Myocyte (in vitro differentiated cells): ENCODE results near the gene SPHK2. TPM values are rescaled to one million over a fixed set of nuclear protein-coding genes. Genes with fewer than 3 reads are reported as not detected.

Experiments
- DNase-seq: peaks from one replicate; pipeline ENCODE4 v3.0.0-alpha.2; 2012; ENCODE audit warnings: low read depth
- total RNA-seq: library from RNA; depleted of rRNA; stranded (reverse); fragments of >200 nt; gene quantifications from 2 replicates; pipeline ENCODE4 v1.2.3, GENCODE V29; 2014

SPHK2 gene
- total RNA-seq, 1 donor from 2014 or later = 11.0 TPM

DNA sequence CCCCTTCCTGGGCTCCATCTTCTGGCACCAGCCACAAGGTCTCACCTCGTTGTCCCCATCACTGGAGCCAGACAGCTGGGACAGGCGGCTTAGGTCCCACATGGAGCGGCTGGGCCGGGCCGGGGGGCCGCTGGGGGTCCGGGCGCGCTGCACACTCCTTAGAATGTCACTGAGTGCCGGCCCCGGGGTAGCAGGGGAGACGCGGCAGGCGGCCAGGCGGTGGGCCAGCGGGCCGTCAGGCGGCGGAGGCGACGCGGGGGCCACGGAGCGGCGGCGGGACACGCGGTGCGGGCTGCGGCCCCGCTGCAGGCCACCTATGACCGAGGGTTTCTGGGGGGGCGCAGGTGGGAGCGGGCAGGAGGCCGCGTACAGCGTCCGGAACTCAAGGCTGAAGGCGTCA, 15.9 kb upstream of the SPHK2 start:
- no peak for DNase-seq

DNA sequence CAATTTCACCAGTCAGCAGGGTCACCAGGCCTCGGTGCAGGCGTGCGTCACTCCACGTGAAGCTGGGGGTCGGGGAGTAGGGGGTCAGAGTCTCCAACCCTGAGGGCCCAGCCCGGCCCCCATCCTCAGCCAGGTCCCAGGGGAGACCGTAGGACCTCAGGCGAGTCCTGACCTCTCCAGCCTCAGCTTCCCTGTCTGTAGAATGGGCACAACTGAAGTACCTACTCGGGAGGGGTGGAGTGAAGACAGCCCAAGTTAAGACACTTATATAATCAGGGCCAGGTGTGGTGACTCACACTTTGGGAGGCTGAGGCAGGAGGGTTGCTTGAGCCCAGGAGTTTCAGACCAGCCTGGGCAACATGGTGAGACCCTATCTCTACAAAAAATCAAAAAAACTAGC, 15.5 kb upstream of the SPHK2 start:
- DNase-seq = no peak

DNA sequence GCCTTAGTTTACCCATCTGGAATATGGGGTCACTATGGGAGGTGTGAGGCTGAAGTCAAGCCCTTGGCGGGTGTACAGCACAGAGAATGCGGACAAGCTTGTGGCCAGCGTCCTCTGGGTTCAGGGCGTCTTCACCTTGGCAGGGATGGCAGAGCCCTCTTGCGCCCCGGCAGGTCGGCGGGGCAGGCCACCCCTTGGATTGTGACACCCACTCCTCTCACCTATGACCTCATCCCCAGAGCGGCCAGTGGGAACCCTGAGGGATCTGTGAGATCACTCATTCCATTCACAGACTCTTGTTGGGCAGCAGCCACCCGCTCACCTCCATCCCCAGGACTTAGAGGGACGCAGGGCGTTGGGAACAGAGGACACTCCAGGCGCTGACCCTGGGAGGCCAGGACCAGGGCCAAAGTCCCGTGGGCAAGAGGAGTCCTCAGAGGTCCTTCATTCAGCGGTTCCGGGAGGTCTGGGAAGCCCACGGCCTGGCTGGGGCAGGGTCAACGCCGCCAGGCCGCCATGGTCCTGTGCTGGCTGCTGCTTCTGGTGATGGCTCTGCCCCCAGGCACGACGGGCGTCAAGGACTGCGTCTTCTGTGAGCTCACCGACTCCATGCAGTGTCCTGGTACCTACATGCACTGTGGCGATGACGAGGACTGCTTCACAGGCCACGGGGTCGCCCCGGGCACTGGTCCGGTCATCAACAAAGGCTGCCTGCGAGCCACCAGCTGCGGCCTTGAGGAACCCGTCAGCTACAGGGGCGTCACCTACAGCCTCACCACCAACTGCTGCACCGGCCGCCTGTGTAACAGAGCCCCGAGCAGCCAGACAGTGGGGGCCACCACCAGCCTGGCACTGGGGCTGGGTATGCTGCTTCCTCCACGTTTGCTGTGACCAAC, 12.6 kb upstream of the SPHK2 start, which contains the start of gene SPACA4:
Gene SPACA4 (plus strand): TSS at position 280 of the 896 bp plus-strand sequence. CDS start 237 bp downstream, at position 517.
- no peak for DNase-seq

DNA sequence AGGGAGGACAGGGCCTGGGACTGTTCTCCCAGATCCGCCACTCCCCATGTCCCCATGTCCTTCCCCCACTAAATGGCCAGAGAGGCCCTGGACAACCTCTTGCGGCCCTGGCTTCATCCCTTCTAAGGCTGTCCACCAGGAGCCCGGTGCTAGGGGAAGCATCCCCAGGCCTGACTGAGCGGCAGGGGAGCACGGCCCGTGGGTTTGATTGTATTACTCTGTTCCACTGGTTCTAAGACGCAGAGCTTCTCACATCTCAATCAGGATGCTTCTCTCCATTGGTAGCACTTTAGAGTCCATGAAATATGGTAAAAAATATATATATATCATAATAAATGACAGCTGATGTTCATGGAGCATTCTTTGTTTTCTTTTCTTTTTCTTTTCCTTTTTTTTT, 11.9 kb upstream of the SPHK2 start:
- no peak for DNase-seq

DNA sequence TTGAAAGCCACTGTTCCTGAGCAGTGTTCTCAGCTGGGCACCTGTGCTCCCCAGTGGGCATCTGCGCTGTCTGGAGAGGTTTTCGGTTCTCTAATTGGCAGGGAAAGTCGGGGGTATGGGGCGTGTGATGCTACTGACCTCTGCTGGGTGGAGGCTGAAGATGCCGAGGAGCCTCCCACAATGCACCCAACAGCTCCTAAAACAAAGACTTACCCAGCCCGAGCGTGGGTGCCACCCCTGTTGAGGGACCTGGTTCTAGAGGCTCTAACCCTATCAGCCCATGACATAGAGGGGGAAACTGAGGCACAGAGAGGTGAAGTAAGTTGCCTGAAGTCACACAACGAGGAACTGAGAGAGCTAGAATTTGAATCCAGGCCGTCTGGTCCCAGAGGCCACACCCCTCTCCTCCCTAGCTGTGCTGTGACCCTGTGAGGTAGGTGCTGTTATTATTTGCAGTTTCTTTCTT, 10.5 kb upstream of the SPHK2 start:
- peak; percentile 32 for DNase-seq

DNA sequence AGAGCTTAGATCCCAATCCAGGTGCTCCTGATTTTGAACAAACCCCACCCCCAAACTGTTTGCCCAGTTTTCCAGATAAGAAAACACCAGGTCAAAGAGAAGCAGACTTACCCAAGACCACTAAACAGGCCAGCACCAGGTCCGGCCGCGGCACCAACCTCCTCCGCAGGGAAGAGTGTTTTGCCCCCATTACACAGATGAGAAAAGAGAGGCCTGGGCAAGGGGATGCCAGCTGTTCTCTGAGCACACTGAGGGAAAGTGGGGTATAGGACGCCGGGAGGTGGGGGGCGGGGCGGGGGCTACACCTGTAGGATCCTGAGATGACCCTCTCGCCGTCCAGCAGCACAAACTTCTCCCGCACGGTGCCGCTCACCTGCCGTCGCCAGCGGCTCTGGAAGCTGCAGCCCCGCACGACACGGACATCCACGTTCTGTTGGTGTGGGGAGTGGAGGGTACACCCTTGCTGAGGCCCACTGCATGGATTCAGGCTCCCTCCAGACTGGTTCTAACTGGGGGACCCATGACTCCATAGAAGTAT, 9.7 kb upstream of the SPHK2 start:
- no peak for DNase-seq

DNA sequence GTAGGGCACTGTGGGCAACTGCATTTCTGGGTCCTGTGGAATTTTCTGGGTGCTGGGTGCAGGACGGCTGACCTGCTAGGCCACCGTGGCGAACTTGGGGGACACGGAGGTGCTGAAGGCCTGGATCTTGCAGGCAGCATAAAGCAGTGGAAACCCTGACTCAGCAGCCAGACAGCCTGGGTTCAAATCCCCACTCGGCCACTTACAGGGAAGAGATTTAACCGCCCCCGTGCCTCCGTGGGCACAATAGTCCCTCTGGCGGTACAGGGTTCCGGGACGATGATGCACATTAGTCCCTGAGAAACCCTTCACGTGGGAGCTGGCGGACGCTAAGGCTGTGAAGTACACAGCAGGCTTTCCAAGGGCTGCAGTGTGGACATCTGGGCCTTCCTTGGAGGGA, 7.4 kb upstream of the SPHK2 start:
- DNase-seq = no peak

DNA sequence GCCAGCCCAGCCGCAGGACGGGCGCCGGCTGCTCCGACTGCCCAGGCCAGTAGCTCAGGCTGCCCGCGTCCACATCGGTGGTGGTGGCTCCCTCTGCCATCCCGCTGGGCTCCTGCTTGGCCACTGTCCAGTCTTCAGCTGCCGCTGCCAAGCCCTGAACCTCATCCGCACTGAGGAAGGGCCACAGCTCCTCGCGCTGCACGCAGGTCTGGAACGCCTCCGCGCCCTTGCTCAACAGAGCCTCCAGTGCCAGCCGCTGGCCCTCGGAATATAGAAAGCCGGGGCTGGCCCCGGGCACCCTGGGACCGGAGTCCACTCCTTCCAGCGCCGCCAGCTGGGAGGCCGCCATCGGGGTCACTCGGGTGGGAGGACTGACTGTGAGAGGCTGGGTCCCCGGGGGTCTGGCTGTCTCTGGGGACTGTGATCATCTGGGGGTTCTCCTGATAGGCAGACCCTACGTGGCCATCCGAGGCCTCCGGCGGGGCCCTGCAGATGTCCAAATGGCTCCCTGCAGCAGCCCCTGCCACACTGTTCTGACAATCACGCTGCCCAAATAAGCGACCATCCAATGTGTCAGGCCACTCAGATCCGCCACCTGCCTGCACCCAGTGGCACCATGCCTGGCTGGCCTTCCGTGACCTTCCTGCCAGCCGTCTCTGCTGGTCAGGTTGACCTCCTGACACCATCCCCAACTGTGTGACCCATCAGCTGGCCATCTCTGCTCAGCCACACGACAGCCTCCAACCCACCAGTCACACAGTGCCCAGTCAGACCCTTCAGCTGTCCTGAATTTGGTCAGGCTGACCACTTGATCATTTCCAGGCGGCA, 6.1 kb upstream of the SPHK2 start:
- DNase-seq = peak; percentile 98

DNA sequence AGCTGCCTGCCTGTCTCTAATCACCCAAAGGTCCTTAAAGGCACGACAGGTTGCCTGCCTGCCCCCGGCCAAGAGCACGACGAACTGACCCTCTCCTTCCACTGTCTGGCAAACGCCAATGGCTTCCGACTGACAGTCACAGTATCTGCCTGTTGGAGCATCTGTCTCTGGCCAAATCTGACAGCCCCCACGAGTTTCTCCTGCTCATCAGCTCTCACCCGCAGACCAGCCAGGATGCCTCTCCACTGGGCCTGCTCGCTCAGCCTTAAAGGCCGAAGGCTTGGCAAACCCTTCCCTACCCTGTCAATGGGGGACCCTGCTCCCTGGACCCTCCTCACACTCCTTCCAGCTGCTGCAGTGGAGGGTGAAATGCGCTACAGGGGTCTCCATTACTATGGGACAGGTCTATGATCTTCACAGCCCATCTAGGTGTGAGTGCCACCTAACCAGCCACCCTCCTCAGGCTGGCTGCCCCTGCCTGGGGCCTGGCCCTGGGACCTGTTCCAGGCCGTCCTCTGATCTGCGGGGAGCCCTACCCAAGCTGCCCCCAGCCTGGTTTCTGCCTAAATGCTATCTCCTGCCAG, 5.4 kb upstream of the SPHK2 start:
- no peak for DNase-seq

DNA sequence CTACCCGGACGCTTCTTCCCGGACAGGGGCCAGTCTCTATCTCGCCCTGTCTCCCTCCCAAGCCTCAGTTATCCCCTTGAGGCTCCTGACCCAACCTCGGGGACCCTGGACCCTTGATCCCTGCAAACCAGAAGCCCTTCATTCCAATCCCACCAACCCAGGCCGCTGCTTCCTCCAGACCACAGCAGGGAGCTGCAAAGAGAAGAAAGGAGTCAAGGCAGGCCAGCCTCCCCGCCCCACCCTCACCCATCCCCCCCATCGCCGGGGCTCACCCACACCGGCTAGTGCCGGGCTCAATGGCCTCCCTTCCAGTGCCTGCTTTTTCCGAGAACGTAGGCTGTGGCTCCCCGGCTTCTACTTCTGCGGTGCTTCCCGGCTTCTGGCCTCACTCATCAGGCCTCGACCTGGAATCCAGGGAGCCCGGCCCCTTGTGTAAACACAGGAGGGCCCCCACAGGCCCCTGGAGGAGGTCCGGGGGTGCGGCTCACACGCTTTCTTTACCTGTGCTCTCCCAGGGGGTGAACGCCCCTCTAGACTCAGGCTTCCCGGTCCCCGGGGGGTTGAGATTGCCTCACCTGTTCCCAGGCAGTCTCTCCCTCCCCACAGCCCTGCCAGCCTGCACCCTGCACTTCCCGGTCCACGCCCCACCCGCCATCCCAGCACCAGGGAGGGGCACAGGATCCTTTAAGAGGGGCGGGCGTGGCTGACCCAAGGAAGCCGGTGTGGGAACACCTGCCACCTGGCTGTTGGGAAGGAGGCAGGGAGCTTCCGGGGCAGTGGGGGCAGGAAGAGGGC, 4.7 kb upstream of the SPHK2 start, which contains the start of gene FAM83E:
Gene FAM83E (minus strand): TSS at position 641 of the 795 bp plus-strand sequence. CDS start 1,704 bp downstream, outside the sequence.
- peak; percentile 62 for DNase-seq

DNA sequence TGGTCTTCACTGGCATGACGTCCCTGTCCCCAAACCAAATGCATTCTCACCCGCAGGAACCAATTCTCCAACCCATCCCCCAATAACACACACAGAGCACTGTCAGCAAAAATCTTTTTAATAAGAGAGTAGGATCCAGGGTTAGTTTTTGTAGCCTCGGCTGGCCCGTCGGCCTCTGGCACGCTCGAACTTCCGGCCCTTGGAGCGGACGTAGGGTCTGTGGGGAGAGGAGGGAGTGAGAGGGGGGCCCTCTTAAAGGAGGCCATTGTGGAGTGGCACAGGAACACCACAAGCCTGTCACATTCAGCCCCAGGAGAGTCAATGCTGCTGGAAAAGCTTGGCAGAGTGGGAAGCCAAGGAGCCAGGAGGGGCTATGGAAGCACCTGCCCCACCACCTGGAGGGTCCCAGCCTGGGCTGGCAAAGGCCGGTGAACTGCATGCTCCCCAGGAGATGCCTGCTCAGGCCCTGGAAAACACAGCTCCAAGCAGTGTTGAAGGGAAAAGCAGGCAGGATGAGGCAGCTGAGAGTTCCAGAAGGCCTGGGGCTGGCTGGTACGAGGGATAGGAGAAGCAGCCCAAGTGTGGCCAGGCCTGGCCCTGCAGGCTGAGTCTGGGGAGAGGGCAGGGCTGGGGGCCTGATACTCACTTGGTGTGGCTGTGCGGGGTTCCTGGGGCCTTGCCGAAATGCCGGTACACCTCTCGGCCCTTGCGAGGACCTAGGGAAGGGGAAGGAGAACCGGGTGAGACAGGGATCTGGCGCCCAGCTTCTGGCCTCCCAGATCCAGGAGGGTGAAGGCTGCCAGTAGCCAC, 3.9 kb upstream of the SPHK2 start:
- no peak for DNase-seq

DNA sequence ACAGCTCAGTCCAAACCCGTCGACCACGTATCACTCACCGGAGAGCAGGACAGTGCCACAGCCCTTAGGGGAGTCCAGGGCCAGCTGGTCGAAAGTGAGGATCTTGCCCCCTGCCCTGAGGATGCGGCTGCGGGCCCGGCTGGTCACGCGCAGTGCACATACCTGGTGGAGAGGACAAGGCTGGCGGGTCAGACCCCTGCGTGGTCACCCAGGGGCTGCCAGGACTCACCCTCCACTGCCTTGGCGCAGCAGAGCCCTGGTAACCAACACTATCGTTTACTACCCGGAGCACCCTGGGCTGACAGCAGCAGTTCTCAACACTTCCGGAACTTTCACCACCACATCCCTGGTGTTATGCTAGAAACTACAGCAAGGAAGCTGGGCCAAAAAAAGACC, 3.3 kb upstream of the SPHK2 start:
- DNase-seq = peak; percentile 37

DNA sequence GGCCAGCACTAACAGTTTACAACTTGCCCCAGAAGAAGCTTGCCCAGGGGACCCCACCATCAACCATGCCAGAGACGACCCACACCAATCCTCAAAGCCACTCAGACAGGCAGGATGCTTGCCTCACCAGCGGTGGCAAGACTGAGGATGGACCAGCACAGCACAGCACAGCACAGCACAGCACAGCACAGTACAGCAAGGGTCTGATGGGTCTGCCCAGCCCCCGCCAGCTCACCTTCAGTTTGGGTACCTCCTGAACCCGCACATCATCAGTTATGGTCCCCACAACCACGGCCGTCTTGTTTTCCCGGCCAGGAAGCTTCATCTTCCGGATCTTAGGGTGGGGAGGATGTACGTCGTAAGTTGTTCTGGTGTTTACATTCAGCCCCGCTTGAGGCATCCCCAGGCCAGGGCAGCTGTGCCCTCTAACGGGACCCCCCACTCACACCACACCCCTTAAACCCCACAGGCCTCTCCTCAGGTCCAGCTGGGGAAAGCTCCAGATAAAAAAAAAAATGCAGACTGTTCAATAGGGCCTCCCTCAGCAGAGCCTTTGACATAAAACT, 2.7 kb upstream of the SPHK2 start:
- no peak for DNase-seq

DNA sequence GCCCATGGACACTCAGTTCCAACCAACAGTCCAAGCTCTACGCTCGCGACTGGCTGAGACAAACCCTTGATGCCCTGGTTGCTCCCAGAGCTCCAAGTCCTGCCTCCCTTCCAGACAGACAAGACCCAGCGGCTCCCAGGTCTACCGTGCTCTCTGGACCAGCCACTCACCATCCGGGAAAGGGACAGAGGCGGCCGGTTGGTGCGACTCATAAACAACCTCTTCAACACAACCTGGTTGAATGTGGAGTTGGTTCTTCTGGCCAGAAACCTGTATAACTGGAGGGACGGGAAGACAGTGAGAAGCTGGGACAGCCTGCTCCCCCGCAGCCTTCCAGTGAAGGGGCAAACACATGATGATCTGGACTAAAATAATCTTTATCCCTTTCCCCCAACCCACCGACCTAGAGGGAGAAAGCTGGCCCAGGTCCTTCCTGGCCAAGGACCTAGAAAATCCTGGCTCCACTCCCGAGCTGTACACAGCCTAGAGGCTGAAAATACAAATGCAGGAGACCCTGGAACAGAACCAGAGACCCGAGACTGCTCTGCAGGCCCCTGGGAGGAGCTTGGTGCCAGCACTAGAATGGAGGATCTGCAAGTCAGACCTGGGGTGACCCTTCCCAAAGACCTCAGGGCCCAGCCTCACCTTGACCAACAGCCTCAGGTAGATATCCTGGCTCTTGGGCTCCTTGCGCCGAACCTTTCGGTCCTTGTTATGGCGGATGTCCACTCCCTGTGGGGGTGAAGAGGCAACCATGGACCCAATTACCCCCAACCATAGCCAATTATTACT, 2.0 kb upstream of the SPHK2 start:
- DNase-seq = peak; percentile 58

DNA sequence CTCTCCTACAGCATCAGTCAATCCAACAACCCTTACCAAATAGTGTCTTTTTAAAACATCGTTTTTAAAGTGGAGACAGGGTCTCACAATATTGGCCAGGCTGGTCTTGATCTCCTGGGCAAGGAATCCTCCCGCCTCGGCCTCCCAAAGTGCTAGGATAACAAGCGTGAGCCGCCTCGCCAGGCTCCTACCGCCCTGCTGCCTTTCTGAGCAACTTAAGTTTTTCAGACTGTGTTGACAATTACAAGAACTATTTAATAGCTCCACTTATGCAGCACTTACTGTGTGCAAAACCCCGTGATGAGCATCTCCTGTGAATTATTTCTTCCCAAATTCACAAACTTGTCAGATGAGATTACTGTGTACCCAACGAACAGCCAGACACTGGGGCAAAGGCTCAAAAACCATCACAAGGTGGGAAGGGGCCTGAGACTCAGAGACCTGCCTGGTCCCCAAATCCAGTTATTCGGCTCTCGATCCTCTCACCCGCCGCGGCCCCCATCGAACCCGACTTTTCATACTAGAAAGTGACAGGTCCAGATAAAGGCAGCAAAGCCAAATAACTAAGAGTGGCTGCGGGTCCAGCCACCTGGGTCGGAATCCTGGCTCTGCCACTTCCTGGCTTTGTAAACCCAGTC, 909 bp upstream of the SPHK2 start:
- no peak for DNase-seq

DNA sequence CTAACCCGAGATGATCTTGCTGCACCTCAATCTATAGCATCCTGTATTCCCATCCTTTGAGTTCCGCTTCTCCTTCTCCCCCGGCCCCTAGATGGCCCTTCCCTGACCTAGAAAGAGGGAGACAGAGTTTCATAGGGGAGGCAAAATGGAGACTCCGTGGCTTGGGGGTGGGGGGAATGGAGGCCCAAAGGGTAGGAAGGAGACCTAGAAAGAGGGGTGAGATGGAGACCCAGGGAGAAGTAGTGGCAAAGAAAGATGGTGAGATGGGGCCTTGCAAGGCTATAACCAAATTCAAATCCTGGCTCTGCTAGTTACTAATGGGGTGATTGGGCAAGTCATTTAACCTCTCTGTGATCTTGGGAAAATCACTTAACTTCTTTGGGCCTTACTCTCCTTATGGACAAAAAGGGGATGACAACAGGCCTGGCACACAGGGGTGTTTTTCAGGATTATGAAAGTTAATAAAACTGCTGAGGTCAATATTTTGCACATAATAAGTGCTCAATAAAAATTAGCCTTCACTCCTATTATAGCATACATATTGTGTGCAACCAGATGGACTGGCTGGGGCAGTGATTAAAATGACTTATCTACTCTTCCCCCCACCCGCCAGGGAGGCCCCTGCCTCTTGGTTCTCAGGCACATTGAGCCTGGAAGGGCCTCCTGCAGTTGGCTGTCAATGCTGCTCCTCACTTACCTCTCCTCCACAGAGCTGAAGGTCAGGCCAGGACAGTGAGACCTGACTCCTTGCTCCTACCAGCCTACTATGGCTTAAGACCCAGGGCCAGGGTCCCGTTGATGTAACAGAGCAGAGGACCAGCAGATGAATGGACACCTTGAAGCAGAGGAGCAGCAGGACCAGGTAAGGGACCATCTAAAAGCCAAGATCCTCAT, 633 bp downstream of the SPHK2 start:
- DNase-seq = no peak

DNA sequence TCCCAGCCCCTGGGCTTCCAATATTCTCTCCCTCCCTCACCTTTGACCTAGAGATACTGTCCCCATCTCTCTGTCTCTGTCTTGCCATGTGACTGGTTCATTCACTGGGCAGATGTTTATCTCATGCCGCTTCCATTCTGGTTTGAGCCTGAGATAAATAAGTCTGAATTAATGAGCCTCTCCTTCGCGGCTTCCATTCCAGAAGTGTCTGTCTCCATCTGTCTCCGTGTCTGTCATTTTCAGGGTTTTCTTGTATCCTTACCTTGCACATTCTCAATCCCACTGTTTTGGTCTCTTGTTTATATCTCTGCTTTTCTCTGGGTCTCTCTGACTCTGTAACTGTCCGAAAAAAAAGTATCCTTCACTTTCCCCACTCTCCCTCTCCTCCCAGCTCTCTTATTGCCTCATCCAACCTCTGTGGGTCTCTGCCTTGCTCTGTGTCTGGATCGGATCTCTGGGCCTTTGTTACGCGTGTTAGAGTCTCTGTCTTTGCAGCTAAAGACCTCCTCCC, 4.3 kb downstream of the SPHK2 start:
- peak; percentile 31 for DNase-seq
